IPS-NIHi7 (cell line): ENCODE measurements around the gene TACR2.
A peak's percentile ranks its signal among the peaks of the same experiment; 100 is the strongest.

Source experiments
- DNase-seq: peaks from one replicate; pipeline ENCODE4 v3.0.0; 2012; ENCODE audit warnings: mixed read lengths; ENCODE audit errors: extremely low spot score

TACR2 gene

DNA sequence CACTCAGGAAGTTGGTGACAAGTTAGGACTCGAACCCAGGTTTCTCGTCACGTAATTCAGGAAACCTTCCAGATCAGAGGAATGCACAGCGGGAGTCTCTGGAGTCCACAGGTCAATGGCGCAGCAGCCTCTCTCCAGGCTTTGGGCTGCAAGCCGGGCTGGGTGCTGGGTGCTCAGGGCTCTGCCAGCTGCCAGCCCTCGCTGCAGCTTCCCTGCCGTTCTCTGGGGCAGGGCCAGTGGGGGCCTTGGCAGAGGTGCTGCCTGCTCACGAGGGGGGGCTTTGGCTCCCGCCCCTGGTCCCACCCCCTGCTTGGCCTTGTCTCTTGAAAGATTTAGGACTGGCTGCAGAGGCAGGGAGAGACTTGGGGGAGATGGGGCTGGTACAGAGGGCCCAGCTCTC lies at the start of gene TACR2:
TSS of gene TACR2 (minus strand) at position 224 of the 400 bp plus-strand sequence. CDS start 595 bp downstream, outside the sequence.
- no peak for DNase-seq

DNA sequence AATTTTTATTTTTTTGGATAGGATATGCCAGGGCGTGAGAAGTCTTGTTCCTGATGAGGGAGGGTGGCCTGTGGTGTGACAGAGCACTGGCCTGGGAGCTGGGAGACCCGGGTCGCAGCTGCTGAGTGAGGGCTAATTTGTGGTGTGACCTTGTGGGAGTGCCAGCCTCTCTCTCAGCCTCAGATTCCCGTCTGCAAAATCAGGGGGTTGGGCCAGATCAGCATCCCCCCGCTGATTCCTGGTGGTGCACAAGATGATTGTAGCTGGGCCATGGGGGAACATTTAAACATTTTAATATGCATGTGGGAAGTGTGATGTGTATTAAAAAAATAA lies 49.4 kb upstream of the TACR2 start:
- DNase-seq: no peak

DNA sequence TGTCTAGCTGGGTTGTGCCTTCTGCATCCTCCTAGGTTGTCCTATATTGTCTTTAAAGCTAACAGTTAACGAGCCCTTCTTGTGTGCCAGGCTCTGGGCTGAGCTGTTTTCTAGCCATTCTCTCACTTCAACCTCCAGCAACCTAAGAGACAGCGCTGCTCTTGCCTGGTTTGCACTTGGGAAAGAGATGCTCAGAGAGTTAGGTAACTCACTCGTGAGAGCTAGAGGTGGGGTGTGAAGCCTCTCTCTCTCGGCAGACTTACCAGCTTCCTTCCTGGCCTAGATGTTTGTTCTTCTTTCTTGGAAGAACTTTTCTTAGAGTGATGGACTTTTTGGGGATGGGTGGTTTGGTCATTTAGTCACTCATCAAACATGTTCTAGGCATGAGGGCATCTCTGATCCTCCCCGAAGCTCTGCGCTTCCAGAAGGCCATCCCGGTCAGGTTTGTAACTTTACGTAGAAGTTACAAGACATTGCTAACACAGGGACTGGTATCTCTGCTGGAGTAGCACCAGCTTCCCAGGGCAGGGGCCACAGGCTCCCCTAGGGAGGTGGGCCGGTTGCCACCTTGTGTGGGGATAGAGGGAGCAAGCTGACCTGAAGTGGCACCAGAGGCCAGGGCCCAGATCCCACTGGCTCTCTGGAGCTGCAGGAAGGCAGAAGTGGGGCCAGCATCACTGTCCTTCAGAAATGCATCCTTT lies 48.9 kb upstream of the TACR2 start:
- no peak for DNase-seq

DNA sequence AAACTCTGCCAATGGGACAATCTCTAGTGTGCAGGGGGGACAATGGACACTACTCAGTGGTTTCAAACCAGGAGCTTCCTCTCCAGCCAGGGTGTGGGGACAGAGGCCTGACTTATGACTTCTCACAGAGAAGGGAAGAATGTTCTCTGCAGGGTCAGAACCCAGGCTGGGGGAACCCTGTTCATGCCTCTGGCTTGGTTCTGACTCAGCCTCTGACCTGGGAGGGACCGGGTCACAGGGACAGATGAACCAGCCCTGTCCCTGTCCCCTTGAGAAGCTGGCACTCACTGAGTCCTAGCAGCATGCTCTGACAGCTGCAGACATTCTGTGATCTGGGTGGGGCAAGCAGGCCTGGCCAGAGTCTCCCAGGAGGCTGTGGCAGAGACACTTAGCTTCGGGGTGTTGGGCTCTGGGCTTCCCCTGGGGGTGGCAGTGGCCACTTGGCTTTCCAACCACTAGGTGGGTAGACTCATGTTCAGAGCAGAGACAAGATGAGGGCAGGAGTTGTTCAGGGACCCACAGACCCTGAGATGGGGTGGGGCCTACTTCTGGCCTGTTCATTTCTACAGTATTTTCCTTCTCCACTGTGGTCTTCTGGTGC lies 48.2 kb upstream of the TACR2 start:
- no peak for DNase-seq

DNA sequence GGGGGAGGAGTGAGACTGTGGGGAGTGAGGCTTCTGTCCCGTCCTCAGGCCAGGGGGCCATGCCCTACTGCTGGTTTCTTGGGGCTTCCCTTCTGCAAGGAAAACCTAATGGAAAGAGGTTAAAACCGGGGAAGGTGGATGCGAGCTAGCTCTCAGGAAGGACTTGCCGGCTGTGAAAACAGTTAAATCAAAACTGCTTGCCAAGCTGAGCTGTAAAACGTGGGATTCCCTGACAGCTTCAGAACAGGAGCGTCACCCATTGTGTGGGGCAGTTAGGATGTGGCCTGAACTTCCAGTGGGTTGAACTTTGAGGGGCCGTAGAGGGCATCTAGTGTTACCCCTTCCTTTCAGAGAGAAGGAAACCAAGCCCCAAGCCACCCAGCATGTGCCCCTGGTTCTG lies 47.7 kb upstream of the TACR2 start:
- no peak for DNase-seq

DNA sequence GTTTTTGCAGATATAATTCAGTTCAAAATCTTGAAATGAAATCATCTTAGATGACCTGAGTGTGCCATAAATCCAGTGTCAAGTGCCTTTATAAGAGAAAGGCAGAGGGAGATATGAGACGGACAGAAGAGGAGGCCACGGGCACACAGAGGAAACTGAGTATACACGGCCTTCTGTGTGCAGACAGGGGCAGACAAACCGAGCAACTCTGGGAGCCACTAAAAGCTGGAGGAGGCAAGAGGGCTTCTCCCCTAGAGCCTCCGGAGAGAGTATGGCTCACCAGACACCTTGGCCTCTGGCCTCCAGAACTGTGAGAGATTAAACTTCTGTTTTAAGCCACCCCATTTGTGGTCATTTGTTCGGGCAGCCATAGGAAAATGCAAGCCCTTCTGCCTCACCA lies 47.2 kb upstream of the TACR2 start:
- DNase-seq: no peak

DNA sequence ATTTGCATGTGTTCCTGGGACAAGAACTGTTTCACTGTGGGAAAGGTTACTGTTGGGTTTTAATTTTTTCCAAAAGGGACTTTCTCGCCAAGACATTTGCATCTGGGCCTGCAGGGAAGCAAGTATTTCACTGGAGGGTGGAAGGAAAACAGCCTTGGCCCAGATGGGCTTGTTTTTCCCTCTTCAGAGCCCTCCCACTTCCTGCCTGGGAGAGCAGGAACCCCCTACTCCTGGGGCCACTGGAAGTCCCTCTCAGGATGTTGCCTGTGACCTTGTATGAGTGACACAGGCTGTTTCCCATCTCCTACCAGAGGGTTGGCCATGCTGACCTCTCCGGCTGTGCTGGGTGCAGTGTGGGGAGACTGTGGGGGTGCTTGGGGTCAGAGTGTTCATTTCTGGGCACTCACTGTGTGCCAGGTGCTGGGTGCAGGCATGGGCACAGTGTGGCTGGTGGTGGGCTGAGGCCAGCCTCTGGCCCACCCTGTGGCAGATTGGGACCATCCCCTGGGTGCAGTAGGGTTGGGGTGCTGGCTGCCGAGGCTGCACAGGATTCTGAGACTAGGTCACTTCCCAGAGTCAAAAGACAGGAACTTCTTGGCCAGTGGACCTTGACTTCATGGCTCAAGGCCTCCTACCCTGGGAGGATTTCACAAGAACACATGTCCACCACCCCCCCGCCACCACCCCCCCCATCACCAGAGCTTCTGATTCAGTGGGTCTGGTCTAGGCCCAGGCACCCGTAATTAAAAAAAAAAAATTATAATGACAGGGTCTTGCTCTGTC lies 44.7 kb upstream of the TACR2 start:
- no peak for DNase-seq

DNA sequence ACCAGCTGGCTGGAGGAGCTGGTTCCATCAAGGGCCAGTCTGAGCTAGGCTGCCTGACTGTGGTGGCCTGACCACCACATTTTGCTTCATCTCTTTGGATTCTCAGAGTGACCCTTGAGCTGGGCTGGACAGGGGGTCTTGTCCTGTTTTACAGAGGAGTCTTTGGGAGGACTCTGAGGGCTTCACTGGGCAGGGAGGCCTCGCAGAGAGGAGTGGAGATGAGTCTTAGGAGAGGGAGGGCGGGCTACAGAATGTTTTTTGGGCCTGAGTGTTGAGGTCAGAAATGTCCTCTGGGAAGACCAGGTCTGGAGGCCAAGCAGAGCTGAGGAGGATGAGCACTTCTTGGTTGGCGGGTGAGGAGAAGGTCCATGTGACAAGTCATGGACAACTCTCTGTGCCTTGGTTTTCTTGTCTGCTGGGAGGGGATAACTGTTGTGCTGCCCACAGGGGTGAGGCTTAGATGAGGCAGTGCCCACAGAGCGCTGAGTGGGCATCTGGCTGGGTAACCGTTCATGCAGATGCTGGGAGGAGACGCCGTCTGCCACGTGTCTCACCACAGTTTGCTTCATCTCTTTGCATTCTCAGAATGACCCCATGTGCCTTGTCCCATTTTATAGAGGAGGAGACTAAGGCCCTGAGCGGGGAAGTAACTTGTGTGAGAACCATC lies 44.0 kb upstream of the TACR2 start:
- DNase-seq: no peak

DNA sequence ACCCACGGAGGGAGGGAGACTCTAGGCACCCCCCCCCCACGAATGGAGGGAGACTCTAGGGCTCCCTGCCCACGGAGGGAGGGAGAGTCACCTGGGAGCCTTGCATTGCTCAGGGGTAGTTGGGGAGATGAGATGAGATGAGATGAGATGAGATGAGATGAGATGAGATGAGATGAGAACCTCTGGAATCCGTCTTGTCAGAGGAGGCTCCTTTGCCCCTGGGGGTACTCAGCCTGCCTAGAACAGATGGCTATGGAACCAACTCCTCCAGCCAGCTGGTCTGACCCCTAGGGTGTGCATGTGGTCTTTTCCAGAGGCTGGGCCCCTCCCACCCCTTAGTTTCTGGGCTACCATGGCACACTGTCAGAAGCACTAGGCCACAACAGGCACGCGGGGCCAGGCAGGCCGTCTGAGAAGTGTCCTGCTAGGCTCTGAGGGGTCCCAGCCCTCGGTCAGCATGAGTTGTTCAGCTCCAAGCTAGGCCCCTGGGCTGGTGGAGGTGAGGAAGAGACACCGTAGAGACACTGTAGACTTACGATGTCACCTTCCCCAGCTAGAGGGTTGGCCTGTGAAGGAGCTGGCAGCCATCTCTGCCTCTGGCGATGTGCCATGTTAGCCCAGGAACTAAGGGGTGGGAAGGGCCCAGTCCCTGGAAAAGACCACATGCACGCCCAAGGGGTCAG lies 43.3 kb upstream of the TACR2 start:
- no peak for DNase-seq

DNA sequence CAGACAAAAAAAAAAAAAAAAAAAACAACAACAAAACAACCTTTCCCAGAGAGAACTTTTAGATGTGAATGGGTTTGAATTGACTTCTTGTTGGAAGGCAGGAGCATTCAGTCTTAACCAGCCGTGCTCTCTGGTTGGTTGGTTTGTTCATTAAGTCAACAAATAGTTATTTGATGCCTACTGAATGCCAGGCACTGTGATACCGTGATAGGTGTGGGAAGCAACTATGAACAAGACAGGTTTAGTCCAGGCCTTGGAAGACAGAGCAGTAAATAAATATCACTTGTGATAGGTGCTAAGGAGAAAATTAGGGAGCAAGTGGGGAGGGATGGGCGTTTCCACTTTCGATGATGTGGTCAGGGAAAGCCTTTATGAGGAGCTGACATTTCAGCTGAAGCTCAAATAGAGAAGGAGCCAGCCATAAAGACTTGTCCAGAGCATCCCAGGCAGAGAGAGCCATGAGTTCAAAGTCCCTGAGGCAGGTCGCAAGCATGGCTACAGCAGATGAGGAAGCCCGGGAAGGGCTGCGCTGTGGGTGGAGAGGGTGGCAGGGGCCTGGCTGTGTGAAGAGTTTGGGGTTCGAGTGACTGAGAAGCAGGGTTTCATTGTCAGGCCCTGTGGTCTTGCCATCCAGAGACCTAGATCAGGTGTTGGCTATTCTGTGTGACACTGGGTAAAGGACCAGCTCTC lies 42.5 kb upstream of the TACR2 start:
- no peak for DNase-seq

DNA sequence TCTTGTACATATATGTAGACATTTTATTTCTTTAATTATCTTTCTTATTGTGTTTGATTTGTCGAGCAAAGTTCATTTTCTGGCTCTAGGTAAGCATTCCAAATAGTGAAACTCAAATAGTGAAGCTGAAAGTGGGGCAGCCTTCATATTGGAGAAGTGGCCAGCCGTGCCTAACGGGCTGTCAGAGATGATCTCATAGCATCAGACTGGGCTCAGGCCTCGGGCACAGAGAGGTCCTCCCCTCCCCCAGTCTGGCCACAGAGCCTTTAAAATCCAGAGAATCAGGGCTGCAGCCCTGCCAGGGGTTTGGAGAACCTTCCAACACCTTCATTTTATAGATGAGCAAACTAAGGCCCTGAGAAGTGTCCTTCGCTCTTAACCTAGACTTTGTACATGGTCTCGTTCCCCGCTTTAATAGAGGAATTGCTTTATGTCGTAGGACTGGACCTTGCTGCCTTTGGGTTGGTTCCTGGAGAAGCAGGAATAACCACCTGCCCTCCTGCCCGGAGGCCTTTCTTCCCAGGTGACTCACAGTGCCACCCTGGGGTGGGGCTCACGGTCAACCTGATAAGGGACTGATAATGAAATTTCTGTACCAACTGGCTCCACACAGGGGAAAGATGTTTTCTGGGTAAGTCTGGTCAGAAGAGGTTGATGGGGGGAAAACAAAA lies 41.8 kb upstream of the TACR2 start:
- no peak for DNase-seq

DNA sequence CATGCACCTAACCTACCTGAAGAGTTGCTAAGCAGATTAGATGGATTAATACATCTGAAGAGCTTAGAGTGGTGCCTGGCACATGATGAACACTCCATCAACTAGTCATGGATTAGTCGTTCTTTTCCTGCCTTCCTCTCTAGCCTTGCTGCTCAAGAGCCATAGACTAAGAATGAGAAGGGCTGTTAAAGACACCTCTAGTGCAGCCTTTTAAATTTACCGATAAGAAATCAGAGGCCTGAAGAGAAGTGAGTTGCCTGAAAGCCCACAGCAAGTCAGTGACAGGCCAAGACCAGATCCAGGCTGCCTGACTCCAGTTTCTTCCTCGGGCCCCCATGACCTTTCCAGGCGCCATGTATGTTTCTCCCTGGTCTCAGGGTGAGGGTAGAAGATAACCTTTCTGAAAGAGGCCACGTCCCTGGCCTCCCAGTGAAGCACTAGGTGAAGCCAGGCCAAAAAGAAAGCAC lies 41.1 kb upstream of the TACR2 start:
- no peak for DNase-seq

DNA sequence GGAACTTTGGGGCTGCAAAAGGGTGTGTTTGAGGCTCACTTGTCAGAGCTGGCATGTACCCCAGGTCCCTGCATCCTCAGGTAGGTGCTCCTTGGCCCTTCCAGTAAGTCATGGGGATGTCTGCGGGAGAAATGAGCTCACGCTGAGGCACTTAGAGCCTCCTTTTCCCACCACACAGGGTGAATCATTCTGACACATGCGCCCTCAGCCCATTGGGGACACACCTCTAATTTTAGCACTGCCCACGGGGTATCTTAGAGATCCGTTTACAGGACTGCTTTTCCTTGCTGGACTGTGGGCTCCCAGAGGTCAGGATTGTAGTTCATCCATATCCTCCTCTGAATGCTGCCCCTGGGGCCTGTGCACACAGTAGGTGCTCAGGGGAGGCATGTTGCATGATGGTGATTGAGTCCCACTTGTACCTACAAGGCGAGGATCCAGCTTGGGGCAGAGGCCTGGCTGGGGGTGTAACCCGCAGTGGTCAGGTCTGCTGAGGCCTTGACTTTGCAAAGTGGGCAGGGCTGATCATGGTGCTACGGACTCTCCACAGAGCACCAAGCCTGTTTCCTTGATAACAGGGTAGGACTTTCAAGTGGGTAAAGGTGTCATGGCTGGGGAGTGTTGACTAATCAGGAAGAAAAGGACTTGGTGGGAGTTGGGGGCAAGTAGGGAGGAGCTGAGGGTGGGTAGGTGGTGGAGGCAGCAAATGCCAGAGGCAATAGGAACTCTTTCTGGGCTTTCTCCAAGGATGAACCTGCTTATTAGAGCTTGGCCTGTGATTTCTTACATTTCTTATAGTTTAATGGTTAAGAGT lies 40.4 kb upstream of the TACR2 start:
- DNase-seq: no peak

DNA sequence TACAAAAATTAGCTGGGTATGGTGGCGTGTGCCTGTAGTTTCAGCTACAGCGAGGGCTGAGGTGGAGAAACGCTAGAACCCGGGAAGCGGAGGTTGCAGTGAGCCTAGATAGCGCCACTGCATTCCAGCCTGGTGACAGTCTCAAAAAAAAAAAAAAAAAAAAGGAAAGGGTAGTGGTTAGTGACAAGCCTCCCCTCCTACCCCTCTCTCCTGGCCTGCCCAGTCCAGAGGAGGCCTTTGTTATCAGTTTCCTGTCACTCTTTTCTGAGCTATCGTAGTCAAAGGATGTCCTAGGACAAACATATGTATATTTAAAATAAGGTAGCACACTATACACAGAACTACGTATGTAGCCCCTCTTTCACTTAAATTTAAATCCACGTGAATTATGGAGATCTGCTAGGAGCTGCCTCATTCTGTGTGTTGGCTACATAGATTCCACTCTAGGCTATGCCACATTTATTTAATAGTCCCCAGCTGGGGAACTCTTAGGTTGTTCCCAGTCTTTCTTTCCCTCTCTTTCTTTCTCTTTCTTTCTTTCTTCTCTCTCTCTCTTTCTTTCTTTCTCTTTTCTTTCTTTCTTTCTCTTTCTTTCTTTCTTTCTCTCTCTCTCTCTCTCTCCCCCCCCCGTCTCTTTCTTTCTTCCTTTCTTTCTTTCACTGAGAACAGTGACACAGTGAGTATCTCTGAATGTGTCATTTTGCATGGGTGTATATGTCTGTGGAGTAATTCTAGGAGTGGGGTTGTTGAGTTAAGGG lies 38.5 kb upstream of the TACR2 start:
- no peak for DNase-seq

DNA sequence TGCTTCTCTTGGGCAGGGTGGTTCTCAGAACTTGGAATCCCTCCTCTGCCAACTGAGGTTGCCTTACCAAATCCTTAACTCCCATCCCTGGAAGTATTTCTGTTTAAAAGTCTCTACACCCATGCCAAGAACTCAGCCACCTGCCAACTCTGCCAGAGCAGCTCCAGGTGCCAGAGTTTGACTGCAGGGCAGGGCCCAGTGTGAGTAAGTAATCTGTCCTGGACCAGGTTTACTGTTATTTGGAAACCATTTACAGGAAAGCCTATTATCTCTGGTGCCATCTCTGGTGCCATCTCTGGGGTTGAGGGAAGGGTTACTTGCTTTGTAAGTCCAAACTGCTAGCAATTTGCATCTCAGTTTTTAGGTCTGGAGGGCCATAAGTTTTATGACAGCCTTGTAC lies 37.1 kb upstream of the TACR2 start:
- DNase-seq: no peak

DNA sequence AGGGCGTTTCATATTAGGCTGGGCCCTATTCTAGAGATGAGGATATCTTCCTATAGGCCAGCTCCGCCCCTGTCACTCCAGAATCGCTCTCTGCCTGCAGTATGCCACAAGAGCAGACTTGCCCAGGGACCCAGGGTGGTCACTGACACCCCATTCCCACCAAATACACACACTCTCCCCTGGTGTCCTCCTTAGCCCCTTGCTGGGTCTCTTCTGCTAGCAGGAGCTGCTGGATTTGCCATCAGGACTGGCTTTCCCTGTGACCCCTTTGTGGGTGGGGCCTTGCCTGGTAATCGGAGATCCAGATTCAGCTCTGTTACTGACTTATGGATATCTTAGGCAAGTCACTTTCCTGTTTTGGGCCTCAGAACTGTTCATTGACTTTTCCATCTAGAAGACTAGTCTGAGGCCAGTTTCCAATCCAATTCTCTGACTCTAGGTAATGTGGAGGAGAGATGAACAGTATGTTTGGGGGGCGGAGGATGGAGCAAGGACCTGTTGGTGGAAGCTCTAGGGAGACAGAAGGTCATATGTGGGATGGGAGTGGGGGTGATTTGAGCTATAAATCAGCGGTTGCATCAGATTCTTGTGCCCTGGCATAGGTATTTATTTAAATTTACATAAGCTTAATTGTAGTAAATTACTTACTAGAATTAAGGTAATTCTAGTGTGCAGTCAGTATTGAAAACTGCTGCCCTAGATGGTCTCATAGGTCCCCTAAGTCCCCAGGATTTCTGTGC lies 36.1 kb upstream of the TACR2 start:
- no peak for DNase-seq

DNA sequence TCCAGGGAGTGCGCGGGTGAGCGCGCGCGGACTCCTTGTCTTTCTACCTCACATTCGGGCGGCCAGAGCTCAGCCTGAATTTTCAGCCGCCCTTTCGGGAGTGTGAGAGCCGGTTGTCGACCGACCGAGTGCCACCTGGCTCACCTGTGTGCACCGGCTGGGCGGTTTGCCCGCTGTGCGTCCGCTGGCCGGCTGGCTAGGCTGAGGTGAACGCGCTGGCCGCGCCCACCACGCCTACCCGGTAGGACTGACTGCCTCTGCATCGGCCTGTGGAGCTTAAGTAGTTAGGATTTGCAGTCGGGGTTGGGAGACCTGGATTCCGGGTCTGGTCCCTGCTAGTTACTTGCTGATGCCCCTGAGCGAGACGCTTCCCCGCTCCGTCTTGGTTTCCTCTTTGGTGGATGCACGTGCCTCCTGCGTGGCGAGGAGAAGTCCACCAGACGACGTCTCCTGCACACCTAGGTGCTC lies 35.1 kb upstream of the TACR2 start:
- DNase-seq: peak; percentile 53

DNA sequence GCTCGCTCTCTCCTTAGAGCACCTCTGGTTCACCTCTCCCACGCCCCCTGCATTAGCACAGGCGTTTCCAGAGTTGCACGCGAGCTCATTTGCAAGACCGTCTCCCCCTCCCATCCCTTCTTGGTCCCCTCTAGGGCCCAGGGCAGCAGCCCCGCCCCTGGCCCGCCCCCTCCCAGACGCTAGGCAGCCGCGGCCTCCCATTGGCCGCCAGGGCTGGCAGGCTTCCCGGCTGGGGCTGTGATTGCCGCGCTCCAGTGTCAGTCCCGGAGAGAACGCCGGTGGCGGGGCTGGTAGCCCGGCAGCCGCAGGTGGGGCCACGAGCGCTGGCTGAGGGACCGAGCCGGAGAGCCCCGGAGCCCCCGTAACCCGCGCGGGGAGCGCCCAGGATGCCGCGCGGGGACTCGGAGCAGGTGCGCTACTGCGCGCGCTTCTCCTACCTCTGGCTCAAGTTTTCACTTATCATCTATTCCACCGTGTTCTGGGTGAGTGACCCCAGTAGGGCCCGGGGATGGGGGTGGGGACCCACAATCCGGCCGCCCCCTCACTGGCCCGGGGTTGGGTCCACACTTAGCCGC lies 34.6 kb upstream of the TACR2 start, which contains the start of gene TSPAN15:
TSS of gene TSPAN15 (plus strand) at position 257 of the 575 bp plus-strand sequence. CDS start at position 387, 130 bp downstream.
- peak; percentile 97 for DNase-seq
